SK-N-SH treated with all-trans-retinoic acid at 6 μM for 48 hours (cell line): ENCODE data around the gene CUL1.

ENCODE experiments used
- ATAC-seq: fragments of 200-7000 bp; cut with Tn5 transposase; 3 replicates; pipeline ENCODE4 v1.9.1; 2020; ENCODE audit warnings: mild to moderate bottlenecking, moderate library complexity
- ARNTL ChIP-seq: fragments of 450-650 bp; formaldehyde crosslinking; IDR thresholded peaks from 2 replicates; pipeline ENCODE4 v1.5.0; 2020; ENCODE audit warnings: low read depth, mild to moderate bottlenecking, moderate library complexity, borderline replicate concordance
- BACH2 ChIP-seq: fragments of 250-450 bp; sonication (Bioruptor Pico); IDR thresholded peaks from 2 replicates; pipeline ENCODE4 v1.9.0; 2021; ENCODE audit warnings: mild to moderate bottlenecking, borderline replicate concordance
- CSDC2 ChIP-seq: fragments of 250-450 bp; sonication (Bioruptor Pico); IDR thresholded peaks from 2 replicates; pipeline ENCODE4 v1.5.0; 2020; ENCODE audit warnings: mild to moderate bottlenecking, moderate library complexity
- CSRNP3 ChIP-seq: fragments of 250-450 bp; sonication (Bioruptor Pico); IDR thresholded peaks from 2 replicates; pipeline ENCODE4 v1.5.1; 2021; ENCODE audit warnings: mild to moderate bottlenecking, moderate library complexity
- ESRRG ChIP-seq: fragments of 250-450 bp; sonication (Bioruptor Pico); IDR thresholded peaks from 2 replicates; pipeline ENCODE4 v1.6.1; 2021; ENCODE audit warnings: mild to moderate bottlenecking
- ISL1 ChIP-seq: fragments of 250-450 bp; sonication (Bioruptor Pico); IDR thresholded peaks from 2 replicates; pipeline ENCODE4 v2.1.2; 2022; ENCODE audit warnings: mild to moderate bottlenecking, moderate library complexity
- OSR1 ChIP-seq: fragments of 250-450 bp; sonication (Bioruptor Pico); IDR thresholded peaks from 2 replicates; pipeline ENCODE4 v1.8.0; 2022; ENCODE audit warnings: moderate library complexity, mild to moderate bottlenecking, inconsistent platforms
- PATZ1 ChIP-seq: fragments of 250-450 bp; sonication (Bioruptor Pico); IDR thresholded peaks from 2 replicates; pipeline ENCODE4 v1.8.0; 2020; ENCODE audit warnings: mild to moderate bottlenecking, moderate library complexity, borderline replicate concordance
- POU6F1 ChIP-seq: fragments of 250-450 bp; sonication (Bioruptor Pico); IDR thresholded peaks from 2 replicates; pipeline ENCODE4 v1.8.0; 2021; ENCODE audit warnings: low read depth, mild to moderate bottlenecking, moderate library complexity, borderline replicate concordance
- PPARA ChIP-seq: fragments of 250-450 bp; sonication (Bioruptor Pico); IDR thresholded peaks from 2 replicates; pipeline ENCODE4 v1.5.0; 2020; ENCODE audit warnings: mild to moderate bottlenecking, borderline replicate concordance
- RARB ChIP-seq: fragments of 250-450 bp; sonication (Bioruptor Pico); IDR thresholded peaks from 2 replicates; pipeline ENCODE4 v1.8.0; 2021; ENCODE audit warnings: mild to moderate bottlenecking, moderate library complexity
- SNAI2 ChIP-seq: fragments of 250-450 bp; sonication (Bioruptor Pico); IDR thresholded peaks from 2 replicates; pipeline ENCODE4 v1.5.0; 2020; ENCODE audit warnings: mild to moderate bottlenecking, moderate library complexity
- TCF4 ChIP-seq: fragments of 250-450 bp; sonication (Bioruptor Pico); IDR thresholded peaks from 2 replicates; pipeline ENCODE4 v1.8.0; 2021; ENCODE audit warnings: mild to moderate bottlenecking, moderate library complexity, borderline replicate concordance
- TOX ChIP-seq: fragments of 250-450 bp; sonication (Bioruptor Pico); IDR thresholded peaks from 2 replicates; pipeline ENCODE4 v1.8.0; 2021; ENCODE audit warnings: mild to moderate bottlenecking, moderate library complexity, borderline replicate concordance
- TSHZ2 ChIP-seq: fragments of 250-450 bp; sonication (Bioruptor Pico); IDR thresholded peaks from 2 replicates; pipeline ENCODE4 v1.5.0; 2020; ENCODE audit warnings: mild to moderate bottlenecking, moderate library complexity
- ZFP3 ChIP-seq: fragments of 250-450 bp; sonication (Bioruptor Pico); IDR thresholded peaks from 2 replicates; pipeline ENCODE4 v1.5.0; 2020; ENCODE audit warnings: mild to moderate bottlenecking, moderate library complexity
- ZFP30 ChIP-seq: fragments of 450-650 bp; formaldehyde crosslinking; IDR thresholded peaks from 2 replicates; pipeline ENCODE4 v1.5.0; 2022; ENCODE audit warnings: mild to moderate bottlenecking, moderate library complexity
- ZNF70 ChIP-seq: fragments of 450-650 bp; formaldehyde crosslinking; IDR thresholded peaks from 2 replicates; pipeline ENCODE4 v1.5.0; 2020; ENCODE audit warnings: mild to moderate bottlenecking, moderate library complexity
- ZNF8 ChIP-seq: fragments of 450-650 bp; formaldehyde crosslinking; IDR thresholded peaks from 2 replicates; pipeline ENCODE4 v1.5.0; 2020; ENCODE audit warnings: mild to moderate bottlenecking, moderate library complexity
- TF ChIP-seq, protein P1 (sequence below): fragments of 250-450 bp; sonication (Bioruptor Pico); IDR thresholded peaks from 2 replicates; pipeline ENCODE4 v1.5.1; 2020; ENCODE audit warnings: low read depth, mild to moderate bottlenecking, moderate library complexity

Gene CUL1

DNA sequence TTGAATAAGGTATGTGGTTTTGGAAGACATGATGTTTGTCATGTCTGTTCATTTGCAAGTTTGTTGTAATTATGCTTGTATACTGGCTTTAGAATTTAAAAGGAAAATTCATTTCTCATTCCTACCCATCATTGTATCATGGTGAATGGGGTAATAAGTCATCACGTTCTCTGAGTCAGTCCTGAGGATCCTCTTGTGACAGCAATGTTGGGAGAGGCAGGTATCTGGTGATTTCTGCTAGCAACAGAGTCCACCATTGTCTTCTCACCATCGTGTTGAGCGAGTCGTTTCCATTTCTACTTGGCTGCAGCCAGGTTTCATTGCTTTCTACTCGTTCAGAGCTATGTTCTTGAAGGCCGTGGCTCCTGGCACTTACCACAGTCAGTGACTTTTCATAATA, 16.3 kb downstream of the CUL1 start:
- ATAC-seq: no peak
- TF ChIP-seq CSDC2: no peak
- no peak for TF ChIP-seq POU6F1 (CRISPR knock-in tag)
- TF ChIP-seq, protein P1, sequence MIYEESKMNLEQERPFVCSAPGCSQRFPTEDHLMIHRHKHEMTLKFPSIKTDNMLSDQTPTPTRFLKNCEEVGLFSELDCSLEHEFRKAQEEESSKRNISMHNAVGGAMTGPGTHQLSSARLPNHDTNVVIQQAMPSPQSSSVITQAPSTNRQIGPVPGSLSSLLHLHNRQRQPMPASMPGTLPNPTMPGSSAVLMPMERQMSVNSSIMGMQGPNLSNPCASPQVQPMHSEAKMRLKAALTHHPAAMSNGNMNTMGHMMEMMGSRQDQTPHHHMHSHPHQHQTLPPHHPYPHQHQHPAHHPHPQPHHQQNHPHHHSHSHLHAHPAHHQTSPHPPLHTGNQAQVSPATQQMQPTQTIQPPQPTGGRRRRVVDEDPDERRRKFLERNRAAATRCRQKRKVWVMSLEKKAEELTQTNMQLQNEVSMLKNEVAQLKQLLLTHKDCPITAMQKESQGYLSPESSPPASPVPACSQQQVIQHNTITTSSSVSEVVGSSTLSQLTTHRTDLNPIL: no peak
- TF ChIP-seq BACH2 (CRISPR knock-in tag): no peak
- TF ChIP-seq TOX (CRISPR knock-in tag): no peak

DNA sequence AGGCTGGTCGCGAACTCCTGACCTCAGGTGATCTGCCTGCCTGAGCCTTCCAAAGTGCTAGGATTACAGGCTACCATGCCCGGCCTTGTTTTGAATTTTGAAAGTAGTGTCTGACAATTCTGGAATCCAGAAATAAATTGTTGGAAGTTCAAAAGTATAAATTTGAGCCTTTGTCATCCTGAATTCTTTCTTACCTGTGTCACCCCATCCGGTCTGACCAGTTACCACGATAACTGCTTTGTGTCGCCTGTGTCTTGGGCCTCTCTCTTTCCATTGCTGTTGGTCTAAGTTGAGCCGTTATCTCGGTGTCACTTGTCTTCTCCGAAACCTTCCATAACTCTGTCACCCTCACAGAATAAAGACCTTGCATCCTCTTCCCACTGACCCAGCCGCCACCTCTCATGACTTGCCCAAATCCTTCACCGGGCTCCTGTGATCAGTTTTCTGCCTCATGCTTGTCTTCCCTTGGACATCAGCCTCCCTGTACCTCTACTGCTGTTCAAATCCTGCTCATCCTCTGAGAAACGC, 18.6 kb downstream of the CUL1 start:
- TF ChIP-seq ZFP3: no peak
- no peak for TF ChIP-seq PPARA
- TF ChIP-seq PATZ1 (CRISPR knock-in tag): no peak
- no peak for TF ChIP-seq ESRRG
- TF ChIP-seq ZNF70: no peak
- TF ChIP-seq POU6F1 (CRISPR knock-in tag): no peak
- TF ChIP-seq ARNTL (CRISPR knock-in tag): no peak
- no peak for TF ChIP-seq CSDC2
- TF ChIP-seq OSR1 (CRISPR knock-in tag): no peak
- TF ChIP-seq ZNF8: no peak
- TF ChIP-seq TOX (CRISPR knock-in tag): no peak
- TF ChIP-seq TCF4 (CRISPR knock-in tag): no peak
- no peak for TF ChIP-seq ZFP30
- no peak for TF ChIP-seq SNAI2
- TF ChIP-seq RARB (CRISPR knock-in tag): no peak
- TF ChIP-seq TSHZ2 (CRISPR knock-in tag): no peak
- ATAC-seq: no peak

GRCh38 chr7:148718431-148718830, 19.7 kb downstream of the CUL1 start:
- ATAC-seq: peak; percentile 33; the same call in 2 of the 3 replicates
- TF ChIP-seq CSDC2 (no peak), OSR1 (CRISPR knock-in tag) (no peak), ZNF70 (no peak), TOX (CRISPR knock-in tag) (no peak)

GRCh38 chr7:148719753-148720152, 21.1 kb downstream of the CUL1 start:
- TF ChIP-seq BACH2 (CRISPR knock-in tag) (no peak), CSDC2 (no peak), ZNF8 (no peak), CSRNP3 (CRISPR knock-in tag) (no peak), ZFP30 (no peak), ISL1 (no peak), RARB (CRISPR knock-in tag) (no peak), OSR1 (CRISPR knock-in tag) (no peak), TSHZ2 (CRISPR knock-in tag) (no peak), ARNTL (CRISPR knock-in tag) (no peak)
- TF ChIP-seq, protein P1: no peak
- no peak for ATAC-seq
